ENCODE measurements around the gene TNFAIP8. TPM values are rescaled to one million over a fixed set of nuclear protein-coding genes. Genes with fewer than 3 reads are reported as not detected.

Gene TNFAIP8
- total RNA-seq, 2 donors from 2014 or later: 29.6 to 39.5 TPM

DNA sequence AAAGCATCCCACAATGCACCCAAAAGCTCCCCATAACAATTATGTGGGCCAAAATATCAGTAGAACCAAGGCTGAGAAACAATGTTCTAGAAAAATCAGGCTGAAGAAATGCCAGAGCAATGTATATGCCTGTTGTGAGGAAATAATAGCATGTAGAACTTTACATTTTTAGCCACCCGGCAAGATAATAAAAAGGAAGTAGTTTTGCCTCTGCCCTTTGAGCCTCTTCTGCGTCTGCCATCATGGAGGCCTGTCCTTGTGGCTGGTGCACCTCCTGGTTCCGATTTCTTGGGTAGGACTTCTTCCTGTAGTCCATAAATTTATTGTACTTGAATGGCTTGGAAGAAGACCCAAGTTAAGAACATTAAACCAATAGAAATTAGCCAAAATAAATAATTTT lies 38.9 kb upstream of the TNFAIP8 start:
- Mint-ChIP-seq H3K27ac (no peak overlapping the region), H3K4me3 (no peak overlapping the region), H3K4me1 (peaks cover 18% of the 10 kb centered on the region), H3K27me3 (ENCODE audit: insufficient read depth) (no peaks in the 10 kb centered on the region), H3K36me3 (ENCODE audit: low read depth) (peaks cover 24% of the 10 kb centered on the region), H3K9me3 (no peaks in the 10 kb centered on the region)
- no peaks in the 10 kb centered on the region for H3K27me3 ChIP-seq (ENCODE audit: control insufficient read depth, insufficient read depth, low read length, poor library complexity, severe bottlenecking)
- TF ChIP-seq CTCF (conservative IDR thresholded peaks at IDR 0.05): no peak
- peaks cover 11% of the 10 kb centered on the region for H3K36me3 ChIP-seq (ENCODE audit: control insufficient read depth, insufficient read depth, low read length)
- WGBS, 2 experiments (ENCODE audit: insufficient coverage in 1 of 2, insufficient read length in 1 of 2): 94 to 100% methylated on average over 2 to 3 of the region's 3 CpGs
- H3K4me1 ChIP-seq (ENCODE audit: control insufficient read depth, insufficient read depth, low read length): peaks cover 10% of the 10 kb centered on the region
- H3K4me3 ChIP-seq (ENCODE audit: low read length): no peak overlapping the region
- H3K9me3 ChIP-seq (ENCODE audit: control insufficient read depth, low read length): no peaks in the 10 kb centered on the region
- peak; percentile 11 for DNase-seq
- H3K9ac ChIP-seq (ENCODE audit: extremely low read depth, low read length, poor library complexity, severe bottlenecking): no peak overlapping the region
- no peak overlapping the region for H3K27ac ChIP-seq (ENCODE audit: low read depth, low read length)

GRCh38 chr5:119318256-119318894 lies 37.4 kb upstream of the TNFAIP8 start:
- H3K27me3 ChIP-seq (ENCODE audit: control insufficient read depth, insufficient read depth, low read length, poor library complexity, severe bottlenecking): no peaks in the 10 kb centered on the region
- peaks cover 13% of the 10 kb centered on the region for H3K4me1 ChIP-seq (ENCODE audit: control insufficient read depth, insufficient read depth, low read length)
- peak; percentile 29 for DNase-seq
- H3K4me1 Mint-ChIP-seq: peaks cover 30% of the 10 kb centered on the region
- TF ChIP-seq CTCF (conservative IDR thresholded peaks at IDR 0.05): no peak
- H3K9me3 ChIP-seq (ENCODE audit: control insufficient read depth, low read length): no peaks in the 10 kb centered on the region
- H3K9me3 Mint-ChIP-seq: no peaks in the 10 kb centered on the region
- H3K36me3 Mint-ChIP-seq (ENCODE audit: low read depth): peaks cover 22% of the 10 kb centered on the region
- H3K9ac ChIP-seq (ENCODE audit: extremely low read depth, low read length, poor library complexity, severe bottlenecking): no peak overlapping the region
- no peak overlapping the region for H3K27ac ChIP-seq (ENCODE audit: low read depth, low read length)
- 93 to 97% methylated on average over 6 to 7 of the region's 7 CpGs for WGBS, 2 experiments (ENCODE audit: insufficient coverage in 1 of 2, insufficient read length in 1 of 2)
- H3K4me3 ChIP-seq (ENCODE audit: low read length): no peak overlapping the region
- H3K4me3 Mint-ChIP-seq: no peak overlapping the region
- no peak overlapping the region for H3K27ac Mint-ChIP-seq
- peaks cover 11% of the 10 kb centered on the region for H3K36me3 ChIP-seq (ENCODE audit: control insufficient read depth, insufficient read depth, low read length)
- H3K27me3 Mint-ChIP-seq (ENCODE audit: insufficient read depth): no peaks in the 10 kb centered on the region

GRCh38 chr5:119319401-119319800 lies 36.4 kb upstream of the TNFAIP8 start:
- WGBS, 2 experiments (ENCODE audit: insufficient coverage in 1 of 2, insufficient read length in 1 of 2): 95 to 96% methylated on average over 3 to 5 of the region's 5 CpGs
- no peak overlapping the region for H3K27ac ChIP-seq (ENCODE audit: low read depth, low read length)
- no peaks in the 10 kb centered on the region for H3K27me3 ChIP-seq (ENCODE audit: control insufficient read depth, insufficient read depth, low read length, poor library complexity, severe bottlenecking)
- Mint-ChIP-seq H3K27me3 (ENCODE audit: insufficient read depth) (no peaks in the 10 kb centered on the region), H3K27ac (no peak overlapping the region), H3K4me1 (peaks cover 37% of the 10 kb centered on the region), H3K4me3 (no peak overlapping the region), H3K9me3 (no peaks in the 10 kb centered on the region), H3K36me3 (ENCODE audit: low read depth) (peaks cover 22% of the 10 kb centered on the region)
- DNase-seq: no peak
- no peaks in the 10 kb centered on the region for H3K9me3 ChIP-seq (ENCODE audit: control insufficient read depth, low read length)
- H3K36me3 ChIP-seq (ENCODE audit: control insufficient read depth, insufficient read depth, low read length): peaks cover 8% of the 10 kb centered on the region
- TF ChIP-seq CTCF (conservative IDR thresholded peaks at IDR 0.05): no peak
- H3K4me3 ChIP-seq (ENCODE audit: low read length): no peak overlapping the region
- no peak overlapping the region for H3K9ac ChIP-seq (ENCODE audit: extremely low read depth, low read length, poor library complexity, severe bottlenecking)
- H3K4me1 ChIP-seq (ENCODE audit: control insufficient read depth, insufficient read depth, low read length): peaks cover 17% of the 10 kb centered on the region
